ENCODE measurements around the gene C3orf20.
"Not testable (repeated sequence)": the region's sequence is repeated elsewhere in the genome, so short reads cannot be mapped to it uniquely, and the experiment has no call there.

The C3orf20 gene

DNA sequence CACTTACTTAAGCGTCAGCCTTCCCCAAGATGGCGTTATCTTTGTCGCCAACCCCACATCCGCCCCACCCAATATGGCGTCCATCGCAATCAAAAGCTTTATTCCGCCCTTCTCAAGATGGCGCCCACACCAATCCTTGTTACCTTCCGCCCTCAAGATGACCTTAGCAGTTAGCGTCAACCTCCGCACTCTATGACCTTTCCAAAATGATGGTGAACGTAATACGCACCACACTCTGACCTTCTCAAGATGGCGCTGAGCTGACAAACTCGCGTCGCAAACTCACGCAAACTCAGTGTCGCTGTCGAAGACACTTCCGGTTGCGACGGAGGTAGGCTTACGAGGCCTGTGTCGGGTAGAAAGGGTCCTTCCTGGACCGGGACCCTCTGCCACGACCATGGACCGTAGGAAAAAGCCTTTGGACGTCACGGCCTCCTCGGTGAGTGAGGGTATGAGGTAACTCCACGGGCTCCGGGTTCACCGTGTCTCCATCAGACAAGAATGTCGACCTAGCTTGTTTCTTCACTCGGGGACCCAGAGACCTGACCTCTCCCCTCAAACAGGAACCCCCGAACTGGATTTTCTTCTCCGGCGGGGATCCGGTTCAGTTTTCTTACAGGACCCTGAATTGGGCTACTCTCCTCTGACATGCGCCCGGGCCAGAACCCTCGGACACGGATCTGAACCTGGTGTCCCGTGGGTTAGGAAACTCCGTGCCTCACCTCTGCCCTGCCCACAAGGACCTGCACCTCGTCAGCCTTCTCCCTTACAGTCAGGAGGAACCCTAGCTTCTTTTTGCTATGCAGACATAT, 23.3 kb upstream of the C3orf20 start, which contains the start of gene CCDC174:
CCDC174 (plus strand) TSS at position 323 of the 812 bp plus-strand sequence; CDS start at position 398, 75 bp downstream.
- peak; percentile 86 to 97 (median 88) for DNase-seq

DNA sequence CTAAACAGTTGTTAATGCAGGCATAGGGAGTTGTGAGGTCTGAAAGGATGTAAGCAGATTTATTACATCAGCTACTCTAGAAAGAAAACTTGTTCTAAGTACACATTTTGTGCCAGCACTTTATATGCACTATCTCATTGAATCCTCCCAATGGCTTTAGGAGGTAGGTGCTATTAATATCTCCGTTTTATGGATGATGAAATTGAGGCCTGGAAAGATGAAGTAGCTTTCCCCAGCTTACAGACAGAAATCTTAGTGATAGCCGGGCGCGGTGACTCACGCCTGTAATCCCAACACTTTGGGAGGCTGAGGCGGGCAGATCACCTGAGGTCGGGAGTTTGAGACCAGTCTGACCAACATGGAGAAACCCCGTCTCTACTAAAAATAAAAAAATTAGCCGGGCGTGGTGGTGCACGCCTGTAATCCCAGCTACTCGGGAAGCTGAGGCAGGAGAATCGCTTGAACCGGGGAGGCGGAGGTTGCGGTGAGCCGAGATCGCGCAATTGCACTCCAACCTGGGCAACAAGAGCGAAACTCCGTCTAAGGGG, 22.5 kb upstream of the C3orf20 start:
- not testable (repeated sequence) for DNase-seq

DNA sequence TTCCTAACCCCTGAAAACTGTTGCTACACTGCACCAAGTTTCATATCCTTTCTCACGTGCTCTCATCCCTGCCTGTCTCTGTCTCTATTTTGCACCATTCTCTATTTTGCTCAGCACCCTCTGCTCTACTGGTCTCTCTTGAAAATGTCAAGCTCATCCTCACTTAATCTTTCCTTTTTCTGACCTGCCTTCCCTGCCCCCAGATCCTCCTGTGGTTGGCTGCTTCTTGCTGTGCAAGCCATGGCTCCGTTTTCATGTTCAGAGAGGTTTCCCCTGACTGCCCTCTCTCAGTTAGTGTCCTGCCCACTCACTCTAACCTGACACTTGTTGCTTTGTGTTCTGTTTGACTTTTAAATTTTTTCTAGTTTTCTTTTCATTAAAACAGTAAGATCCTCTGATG, 17.4 kb upstream of the C3orf20 start:
- no peak for DNase-seq

DNA sequence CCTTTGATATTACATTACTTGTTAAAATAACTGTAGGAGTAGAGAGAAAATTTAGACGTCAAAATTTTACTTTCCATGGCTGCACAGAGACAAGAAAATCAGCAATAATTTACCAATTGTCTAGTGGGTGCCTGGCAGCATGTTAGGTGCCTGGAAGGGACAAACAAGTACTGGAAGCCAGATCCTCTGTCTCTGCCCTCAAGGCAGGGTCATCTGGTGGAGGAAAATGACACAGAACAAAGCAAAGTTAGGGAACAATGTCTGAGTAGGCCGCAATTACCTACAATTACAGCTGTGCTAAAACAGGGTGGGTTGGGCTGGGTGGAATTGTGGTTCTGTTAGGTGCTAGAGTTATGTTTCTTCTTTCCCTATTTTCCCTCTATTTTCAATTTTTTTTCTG, 16.0 kb upstream of the C3orf20 start:
- DNase-seq, result no peak

DNA sequence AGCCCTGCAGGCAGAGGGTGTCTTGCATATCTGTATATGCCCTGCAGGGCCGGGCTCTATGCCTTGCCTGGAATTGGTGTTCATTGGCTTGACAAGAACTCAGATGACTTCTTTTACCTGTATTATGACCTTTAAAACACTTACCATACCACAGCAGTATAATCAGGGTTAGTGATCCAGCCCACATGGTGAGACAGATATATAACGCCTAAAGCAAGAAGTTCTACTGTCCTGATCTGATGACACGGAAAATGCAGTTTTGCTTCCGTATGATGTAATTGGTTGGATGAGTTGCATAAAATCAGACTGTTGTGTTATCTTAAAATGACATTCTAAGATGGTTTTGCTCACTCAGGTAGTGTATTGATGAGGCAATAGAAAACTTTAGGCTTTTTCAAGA, 14.0 kb upstream of the C3orf20 start:
- no peak for DNase-seq

DNA sequence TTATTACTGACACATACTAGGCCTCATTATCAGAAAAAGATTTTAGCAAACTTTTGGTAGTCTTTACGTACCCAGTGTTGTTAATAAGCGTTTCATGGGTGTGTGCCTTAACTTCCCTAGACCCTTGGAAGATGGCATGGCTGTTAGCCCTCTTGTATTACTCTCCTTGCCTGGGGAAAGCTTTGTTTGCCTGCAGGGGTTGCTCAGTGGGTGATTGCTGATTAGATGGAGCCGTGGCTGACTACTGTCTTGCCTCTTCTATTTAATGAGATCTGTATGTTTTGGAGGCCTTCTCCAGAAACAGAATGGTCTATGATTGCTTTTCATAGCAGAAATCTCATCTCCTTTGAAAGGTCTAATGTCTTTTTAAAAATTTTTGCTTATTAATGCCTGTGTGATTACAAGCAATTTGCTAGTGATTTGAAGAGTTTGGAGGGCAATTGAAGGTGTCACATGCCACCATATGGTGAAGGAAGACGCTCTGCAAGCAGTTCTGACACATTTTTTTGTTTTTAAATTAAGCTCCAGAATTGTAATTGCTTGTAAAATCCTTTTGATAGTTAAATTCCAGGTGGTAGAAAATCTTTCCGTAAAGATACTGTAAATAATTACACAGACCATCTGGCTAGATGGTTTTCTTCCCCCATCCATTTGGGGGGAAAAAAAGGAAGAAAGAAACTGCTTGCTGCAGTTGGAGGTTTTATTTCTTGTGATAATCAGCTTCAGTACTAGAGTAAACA, 11.4 kb upstream of the C3orf20 start:
- DNase-seq, result no peak

DNA sequence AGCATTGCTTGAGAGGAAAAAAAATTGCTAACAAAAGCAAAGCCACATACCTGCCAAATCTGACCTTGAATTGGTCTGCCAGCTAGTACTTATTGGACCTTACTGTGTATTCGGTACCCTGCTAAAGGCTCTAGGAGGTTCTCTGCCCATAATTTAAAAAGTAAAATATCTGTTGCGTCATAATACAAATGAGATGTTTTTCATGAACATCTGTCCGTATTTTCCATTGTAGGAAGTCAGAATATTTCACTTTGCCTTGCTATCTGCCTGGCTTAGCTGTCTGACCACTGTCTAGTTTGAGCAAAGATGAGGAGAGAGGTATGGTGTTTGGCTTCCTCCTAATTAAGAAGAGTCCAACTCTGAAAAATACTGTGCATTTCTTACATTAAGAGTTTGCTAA, 10.8 kb upstream of the C3orf20 start:
- no peak for DNase-seq

DNA sequence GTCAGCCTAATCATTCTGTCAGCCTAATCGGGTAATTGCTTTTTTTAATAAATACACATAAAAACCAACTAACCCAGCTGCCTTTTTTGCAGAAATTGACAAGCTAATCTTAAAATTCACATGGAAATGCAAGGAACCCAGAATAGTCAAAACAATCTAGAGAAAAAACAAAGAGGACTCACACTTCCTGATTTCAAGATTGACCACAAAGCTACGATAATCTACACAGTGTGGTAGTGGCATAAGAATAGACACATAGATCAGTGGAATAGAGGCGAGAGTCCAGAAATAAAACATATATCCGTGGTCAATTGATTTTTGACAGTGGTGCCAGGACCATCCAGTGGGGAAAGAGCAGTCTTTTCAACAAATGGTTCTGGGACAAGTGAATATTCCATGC, 2.4 kb upstream of the C3orf20 start:
- DNase-seq, result no peak

DNA sequence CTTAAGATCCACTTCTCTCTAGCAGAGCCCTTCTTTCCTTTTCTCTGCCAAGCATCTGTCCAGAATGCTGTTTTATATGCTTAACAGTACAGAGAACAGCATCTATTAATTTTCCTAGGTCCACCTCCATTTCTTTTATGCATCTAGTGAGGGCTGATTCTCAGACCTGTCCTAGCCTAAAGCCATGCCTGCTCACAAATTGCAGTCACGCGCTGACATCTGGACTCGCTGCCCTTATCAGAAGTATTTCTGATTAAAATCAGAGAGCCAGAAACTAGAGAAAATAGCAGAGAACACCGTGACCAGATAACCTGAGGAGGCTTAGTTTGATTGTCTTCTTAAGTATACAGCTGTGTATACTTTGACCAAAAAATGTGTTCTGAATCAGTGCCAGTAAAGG, 1.9 kb downstream of the C3orf20 start:
- no peak for DNase-seq

DNA sequence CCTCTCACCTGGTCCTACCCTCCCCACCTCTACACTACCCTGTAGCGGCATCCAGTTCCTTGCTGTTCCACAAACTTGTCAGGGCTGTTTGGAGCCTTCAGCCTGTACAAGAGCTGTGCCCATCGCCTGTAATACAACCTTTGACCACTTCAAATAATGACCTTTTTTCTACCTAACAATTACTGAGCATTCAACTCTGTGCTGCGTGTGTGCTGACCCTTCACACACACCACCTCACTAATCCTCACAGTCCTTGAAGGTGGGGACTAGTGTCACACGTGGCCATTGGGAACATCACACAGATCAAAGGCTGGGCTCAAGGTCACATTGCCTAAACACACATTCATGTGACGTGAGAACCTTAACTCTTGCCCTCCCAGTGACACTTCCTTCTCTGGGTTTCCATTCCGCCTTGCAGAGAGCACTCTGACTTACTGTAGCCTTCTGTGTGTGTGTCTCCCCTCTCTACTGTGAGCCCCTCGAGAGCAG, 3.1 kb downstream of the C3orf20 start:
- DNase-seq, result no peak

DNA sequence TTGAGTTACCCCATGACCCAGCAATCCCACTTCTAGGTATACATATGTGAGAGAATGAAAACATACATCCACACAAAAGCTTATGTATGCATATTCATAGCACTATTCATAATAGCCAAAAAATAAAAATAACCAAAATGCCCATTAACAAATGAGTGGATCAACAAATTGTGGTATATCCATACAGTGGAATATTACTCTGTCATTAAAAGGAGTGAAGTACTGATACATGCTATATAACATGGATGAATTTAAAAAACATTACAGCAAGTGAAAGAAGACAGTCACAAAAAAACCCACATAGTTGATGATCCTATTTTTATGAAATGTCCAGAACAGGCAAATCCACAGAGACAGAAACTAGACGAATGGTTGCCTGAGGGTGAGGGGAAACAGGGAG, 5.2 kb downstream of the C3orf20 start:
- no peak for DNase-seq

DNA sequence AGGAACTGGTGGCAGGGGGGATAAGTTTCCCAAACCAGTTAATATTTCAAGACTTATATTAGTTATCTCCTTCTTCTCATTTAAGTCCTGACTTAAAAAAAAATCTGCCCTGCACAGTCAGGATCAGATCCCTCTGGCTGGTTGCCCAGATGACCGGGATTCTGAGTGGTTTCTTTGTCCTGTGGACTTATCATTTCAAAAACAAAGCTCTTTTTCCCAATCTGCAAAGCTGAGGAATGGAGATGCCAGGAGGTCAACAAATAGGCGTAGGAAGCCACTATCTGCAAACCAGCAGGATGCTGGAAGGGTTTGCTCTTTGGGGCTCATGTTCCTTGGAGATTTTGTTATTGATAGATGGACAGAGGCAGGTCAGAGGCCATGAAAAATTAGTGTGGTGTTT, 5.8 kb downstream of the C3orf20 start:
- DNase-seq, result no peak

DNA sequence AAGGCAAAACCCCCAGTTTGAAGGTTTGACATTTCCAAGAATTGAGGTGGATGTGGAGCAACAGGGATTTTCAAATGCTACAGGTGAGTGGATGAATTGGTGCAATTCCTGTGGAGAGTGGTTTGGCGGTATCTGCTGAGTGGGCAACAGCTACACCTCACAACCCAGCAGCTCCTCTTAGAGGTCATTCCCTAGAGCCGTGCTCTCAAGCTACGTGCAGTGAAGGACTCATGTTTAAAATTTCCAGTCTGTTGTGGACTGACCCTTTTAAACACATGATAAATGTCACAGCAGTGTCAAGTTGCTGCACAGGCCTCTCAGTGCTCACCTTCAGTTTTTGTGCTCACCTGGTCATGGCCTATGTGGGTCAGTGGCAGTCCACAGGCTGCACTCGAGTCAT, 9.5 kb downstream of the C3orf20 start:
- DNase-seq, result no peak

DNA sequence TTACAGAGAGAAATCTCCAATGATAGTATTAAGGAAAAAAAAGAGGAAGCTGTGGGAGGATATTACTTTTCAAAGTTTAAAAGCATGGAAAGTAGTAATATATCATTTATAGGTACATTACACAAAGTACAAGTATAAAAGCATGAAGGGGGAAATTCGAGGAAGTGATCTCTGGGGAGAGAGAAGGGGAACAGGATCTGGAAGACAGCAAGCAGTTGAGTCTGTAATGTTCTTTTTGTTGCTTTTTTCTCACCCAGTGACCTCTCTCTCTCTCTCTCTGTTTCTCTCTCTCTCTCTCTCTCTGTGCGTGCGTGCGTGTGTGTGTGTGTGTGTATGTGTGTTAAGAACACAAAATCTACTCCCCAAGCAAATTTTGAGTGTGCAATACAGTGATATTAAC, 10.2 kb downstream of the C3orf20 start:
- no peak for DNase-seq

DNA sequence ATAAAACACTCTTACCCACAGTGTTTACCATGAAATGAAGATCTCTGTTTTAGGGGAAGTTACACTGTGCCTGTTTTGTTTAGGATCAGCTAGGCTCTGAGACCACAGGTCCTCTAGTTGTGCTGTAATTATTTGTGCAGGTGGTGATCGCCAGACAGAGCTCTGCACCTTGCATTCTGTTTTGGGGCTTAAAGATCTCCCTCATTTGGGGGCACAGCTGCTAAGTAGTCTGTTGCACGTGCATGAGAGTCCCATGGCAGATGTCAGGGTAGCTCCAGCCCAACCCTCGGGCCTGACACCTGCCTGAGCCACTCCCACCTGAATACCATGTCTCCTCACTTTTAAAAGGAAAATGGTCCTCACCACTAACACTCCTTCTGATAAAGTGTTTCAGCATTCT, 12.4 kb downstream of the C3orf20 start:
- no peak for DNase-seq

DNA sequence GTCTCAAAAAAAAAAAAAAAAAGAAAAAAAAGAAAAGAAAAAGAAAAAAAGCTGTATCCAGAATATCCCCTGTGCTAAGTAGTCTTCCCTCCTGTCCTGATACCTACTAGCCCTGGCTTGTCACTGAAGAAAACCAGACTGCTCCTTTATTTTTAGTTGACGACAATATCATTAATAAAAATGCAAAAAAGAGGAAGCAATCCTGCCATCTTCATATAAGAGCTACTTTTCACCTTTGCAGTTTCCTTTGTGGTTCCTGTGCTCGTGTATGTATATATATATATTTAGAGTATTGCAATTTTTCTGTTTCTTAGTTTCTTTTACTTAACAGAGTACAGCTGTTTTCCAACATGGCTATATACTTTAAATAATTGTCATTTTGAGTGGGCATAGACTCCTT, 13.6 kb downstream of the C3orf20 start:
- no peak for DNase-seq

DNA sequence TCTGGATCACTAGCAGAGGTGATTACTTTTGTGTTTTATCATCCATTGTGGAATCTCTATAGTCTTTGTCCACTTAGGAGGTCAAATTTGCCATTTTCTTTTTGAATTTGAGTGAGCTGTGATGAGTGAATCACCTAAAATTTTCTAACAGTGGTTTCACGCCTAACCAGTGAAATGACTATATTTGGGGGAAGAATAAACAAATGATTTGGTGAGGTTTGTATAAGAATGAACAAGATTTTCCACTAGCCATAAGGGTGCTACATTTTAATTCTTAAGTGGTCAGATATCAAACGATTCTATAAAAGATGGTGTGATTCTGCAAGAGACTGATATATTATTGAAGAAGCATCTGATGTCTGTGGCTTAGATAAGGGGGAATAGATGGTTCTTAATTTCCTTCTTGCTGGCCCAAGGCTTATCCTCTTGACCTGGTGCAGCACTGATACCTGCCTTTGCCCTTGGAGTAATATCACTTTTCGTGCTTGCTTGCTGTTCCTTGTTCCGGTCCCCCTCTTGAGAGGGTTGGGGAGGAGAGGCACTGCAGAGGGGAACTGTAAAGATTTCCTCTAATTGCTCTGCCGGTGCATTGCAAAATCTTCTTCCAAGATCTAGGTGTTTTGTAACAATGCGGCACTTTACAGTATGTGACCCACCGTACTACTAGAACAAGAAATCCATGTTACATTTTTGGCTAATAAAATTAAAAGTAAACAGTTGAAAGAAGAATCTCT, 14.5 kb downstream of the C3orf20 start:
- no peak for DNase-seq

DNA sequence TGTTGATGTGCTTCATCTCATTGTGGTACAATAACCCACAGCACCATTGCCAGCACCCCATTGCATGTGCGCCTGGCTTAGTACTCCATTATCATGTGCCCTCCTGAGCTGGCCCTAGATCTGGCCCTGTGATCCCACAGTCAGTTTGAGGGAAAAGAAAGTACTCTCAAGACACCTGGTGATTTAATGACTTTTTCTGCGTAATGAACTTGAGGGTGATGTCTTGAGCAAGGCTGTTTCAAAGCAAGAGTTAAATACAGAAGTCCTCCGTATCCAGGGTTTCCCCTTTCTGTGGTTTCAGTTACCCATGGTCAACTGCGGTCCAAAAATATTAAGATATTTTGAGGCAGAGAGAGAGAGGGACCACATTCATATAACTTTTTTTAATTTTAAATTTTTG, 16.3 kb downstream of the C3orf20 start:
- DNase-seq, result no peak

DNA sequence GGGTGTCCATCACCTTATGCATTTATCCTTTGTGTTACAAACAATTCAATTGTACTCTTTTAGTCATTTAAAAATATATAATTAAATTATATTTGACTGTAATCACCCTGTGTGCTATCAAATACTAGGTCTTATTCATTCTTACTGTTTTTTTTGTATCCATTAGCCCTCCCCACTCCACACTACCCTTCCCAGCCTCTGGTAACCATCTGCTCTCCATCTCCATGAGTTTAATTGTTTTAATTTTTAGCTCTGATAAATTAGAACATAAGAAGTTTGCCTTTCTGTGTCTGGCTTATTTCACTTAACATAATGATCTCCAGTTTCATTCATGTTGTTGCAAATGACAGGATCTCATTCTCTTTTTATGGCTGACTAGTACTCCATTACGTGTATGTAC, 16.8 kb downstream of the C3orf20 start:
- no peak for DNase-seq

DNA sequence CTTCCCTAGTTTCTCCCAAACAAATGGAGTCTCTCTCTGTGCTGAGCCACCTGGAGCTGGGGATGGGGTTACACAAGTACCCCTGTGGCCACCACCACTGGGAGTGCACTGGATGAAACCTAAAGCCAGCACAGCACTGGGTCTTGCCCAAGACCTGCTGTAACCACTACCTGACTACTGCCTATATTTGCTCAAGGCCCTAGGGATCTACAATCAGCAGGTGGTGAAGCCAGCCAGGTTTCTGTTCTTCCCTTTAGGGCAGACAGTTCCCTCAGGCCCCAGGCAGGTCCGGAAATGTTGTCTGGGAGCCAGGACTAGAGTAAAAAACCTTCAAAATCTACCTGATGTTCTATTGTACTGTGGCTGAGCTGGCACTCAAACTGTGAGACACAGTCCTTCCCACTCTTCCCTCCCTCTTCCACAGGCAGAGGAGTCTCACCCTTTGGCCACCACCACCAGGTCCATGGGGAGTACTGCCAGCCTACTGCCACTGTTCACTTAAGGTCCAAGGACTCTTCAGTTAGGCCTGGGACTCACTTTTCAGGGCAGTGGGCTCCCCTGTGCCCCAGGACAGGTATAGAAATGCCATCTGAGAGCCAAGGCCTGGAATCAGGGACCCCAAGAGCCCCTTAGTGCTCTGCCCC, 23.8 kb downstream of the C3orf20 start:
- no peak for DNase-seq

DNA sequence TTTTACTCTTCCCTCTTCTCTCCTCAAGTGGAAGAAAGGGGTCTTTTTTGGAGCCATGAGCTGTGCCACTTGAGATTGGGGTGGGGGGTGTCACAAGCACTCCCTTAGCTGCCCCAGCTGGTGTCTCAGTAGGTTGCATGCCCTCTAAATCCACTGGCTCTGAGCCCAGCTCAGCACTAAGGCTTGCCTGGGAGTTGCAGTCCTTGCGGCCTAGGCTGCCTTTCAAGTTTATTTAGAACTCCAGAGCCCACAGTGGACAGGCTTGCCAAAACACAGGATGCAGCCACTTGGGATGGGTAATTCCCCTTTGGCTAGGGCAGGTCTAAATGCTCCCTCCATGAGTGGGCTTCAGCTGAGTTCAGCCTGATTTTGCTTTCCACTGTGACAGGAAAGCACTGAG, 24.7 kb downstream of the C3orf20 start:
- DNase-seq, result no peak

DNA sequence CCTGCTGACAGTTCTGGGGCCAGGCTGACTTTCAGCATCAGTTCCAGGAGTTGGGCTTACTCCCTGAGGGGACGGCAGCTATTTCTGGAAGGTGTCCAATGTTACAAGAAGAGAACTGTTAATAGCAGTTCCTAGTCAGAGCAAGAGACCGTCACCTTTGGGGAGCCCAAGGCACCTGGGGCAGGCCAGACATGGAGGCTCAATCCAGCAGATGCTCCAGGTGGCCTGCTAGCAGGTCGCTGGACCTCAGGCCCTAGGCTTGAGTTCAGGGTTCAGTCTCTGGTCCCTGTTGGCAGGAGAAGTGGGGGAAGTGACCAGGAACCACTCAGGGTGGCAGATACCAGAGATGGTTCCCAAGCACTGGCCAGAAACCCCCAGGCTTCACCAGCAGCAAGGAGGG, 25.9 kb downstream of the C3orf20 start:
- DNase-seq, result no peak

DNA sequence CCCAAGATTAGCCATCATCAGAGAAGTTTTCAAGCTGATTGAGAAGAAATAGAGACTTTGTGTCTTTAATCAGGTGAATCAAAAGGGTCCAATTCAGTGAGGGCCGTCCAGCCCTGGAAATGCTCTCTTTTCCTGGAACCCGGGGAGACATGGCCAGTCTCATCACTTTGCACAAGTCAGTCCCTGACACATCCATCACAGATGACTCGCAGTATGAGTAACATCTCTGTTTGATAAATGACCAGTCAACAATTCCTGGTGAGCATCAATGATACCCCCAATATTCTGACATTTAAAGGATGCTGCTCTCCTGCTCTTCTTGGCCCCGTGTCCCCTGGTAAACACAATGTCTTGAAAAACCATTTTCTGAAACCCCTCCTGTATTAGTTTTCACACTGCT, 26.7 kb downstream of the C3orf20 start:
- no peak for DNase-seq
